HL-60 (cell line): Measurements from ENCODE around the gene HS6ST2.

Experiments used
- CTCF ChIP-seq: IDR thresholded peaks from one replicate; pipeline ENCODE4 v1.5.1; 2011; ENCODE audit warnings: low read length, control low read depth, inconsistent platforms; ENCODE audit not compliant: insufficient read depth
- GABPA ChIP-seq: IDR thresholded peaks from 2 replicates; pipeline ENCODE4 v1.6.1; 2012; ENCODE audit warnings: low read depth
- POLR2AphosphoS5 ChIP-seq: IDR thresholded peaks from 2 replicates; pipeline ENCODE4 v1.6.1; 2012; ENCODE audit warnings: low read depth
- REST ChIP-seq: IDR thresholded peaks from 2 replicates; pipeline ENCODE4 v1.6.1; 2012; ENCODE audit warnings: low read depth; ENCODE audit not compliant: insufficient replicate concordance
- SPI1 ChIP-seq: IDR thresholded peaks from 2 replicates; pipeline ENCODE4 v1.6.1; 2012; ENCODE audit warnings: low read depth, mild to moderate bottlenecking, borderline replicate concordance

- TF ChIP-seq SPI1 = no peak
- no peak for TF ChIP-seq REST
- TF ChIP-seq CTCF = no peak
- TF ChIP-seq POLR2AphosphoS5 = no peak
- TF ChIP-seq GABPA = no peak
These were observed 295.6 kb downstream of the HS6ST2 start for GRCh38 chrX:132662844-132663243.
